ENCODE results near the gene PIAS1.
"Not testable (repeated sequence)": the region's sequence is repeated elsewhere in the genome, so short reads cannot be mapped to it uniquely, and the experiment has no call there.

PIAS1 gene

DNA sequence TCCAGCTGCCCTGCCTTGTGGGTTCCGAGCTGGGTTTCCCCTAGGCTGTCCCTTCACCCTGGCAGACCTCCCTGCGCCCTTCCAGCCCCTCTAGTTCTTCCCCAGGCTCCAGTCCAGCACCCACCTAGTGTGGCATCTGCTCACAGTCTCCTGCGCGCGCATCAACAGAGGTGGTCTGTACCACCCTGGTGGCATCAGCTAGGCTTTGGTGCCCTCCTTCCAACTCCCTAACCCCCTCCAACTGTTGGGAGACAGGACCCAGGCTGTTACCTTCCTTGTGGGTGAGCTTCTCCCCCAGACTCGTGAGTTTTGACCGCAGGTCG lies 143.0 kb downstream of the PIAS1 start:
- Mint-ChIP-seq H3K27ac (ENCODE audit: low read depth) (peak overlapping the region; percentile 81), H3K36me3 (ENCODE audit: insufficient read depth) (peaks cover 25% of the 10 kb centered on the region), H3K4me1 (no peaks in the 10 kb centered on the region), H3K27me3 (no peaks in the 10 kb centered on the region), H3K9me3 (no peaks in the 10 kb centered on the region), H3K4me3 (no peak overlapping the region)
- no peak for ATAC-seq (replicated peaks; ENCODE audit: extremely low read depth, poor library complexity, severe bottlenecking)
- no peak for DNase-seq (ENCODE audit: low spot score in 2 of 2)

DNA sequence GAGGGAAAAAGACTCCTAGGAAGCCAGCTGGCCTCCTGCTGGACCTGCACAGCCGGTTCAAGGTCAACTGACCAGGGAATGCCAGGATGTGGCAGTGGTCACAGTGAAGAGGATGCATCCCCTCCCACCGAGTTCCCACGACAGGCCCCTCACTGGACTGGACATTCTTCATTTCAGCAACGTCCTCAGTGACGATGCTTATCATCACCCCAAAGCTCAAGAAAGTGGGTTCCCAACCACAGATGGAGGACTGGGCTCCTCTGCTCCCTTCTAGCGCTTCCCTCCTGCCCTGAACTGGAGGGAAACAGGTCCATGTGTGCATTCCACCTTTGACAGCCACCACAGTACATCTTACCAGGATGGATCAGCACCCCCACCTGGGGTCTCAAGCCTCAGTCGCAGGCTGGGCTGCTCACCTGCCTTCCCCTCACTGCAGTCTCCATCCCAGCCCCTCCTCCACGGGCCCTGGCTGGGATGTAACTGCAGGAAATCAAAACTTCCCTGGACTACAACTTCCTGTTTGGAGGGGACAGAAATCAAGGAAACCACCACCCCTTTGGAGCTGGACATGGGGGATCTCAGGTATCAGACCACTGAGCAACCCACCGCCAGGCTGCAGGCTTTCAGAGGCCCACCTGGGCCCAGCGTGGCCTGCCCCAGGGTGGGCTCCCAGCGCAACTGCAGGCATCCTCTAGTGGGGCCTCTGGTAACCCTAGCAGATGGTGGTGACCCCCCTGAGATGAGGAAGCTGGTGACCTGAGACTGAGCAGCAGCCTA lies 143.7 kb downstream of the PIAS1 start:
- Mint-ChIP-seq H3K9me3 (no peaks in the 10 kb centered on the region), H3K36me3 (ENCODE audit: insufficient read depth) (peaks cover 22% of the 10 kb centered on the region), H3K4me1 (no peaks in the 10 kb centered on the region), H3K27ac (ENCODE audit: low read depth) (peak overlapping the region; percentile 81), H3K4me3 (no peak overlapping the region), H3K27me3 (no peaks in the 10 kb centered on the region)
- no peak for DNase-seq (ENCODE audit: low spot score in 2 of 2)
- no peak for ATAC-seq (replicated peaks; ENCODE audit: extremely low read depth, poor library complexity, severe bottlenecking)

DNA sequence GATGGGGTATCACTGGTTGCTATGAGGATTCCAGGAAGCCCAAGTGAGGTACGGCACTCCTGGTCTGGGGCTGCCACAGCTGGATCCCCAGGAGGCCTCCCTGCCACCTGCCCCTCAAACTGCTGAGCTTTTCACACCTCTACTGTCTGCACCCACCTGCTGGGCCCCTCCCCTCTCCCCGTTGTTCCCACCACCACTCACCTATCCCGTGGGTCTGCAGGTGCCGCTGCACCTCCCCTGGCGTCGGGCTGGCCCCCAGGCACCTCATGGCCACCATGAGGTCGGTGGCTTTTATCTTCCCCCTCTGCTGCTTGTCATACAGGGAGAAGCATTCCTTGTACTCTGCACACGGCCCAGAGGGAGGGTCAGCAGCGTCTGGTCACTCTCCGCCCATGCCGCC lies 145.2 kb downstream of the PIAS1 start:
- no peak for ATAC-seq (replicated peaks; ENCODE audit: extremely low read depth, poor library complexity, severe bottlenecking)
- Mint-ChIP-seq H3K27ac (ENCODE audit: low read depth) (no peak overlapping the region), H3K9me3 (no peaks in the 10 kb centered on the region), H3K27me3 (no peaks in the 10 kb centered on the region), H3K36me3 (ENCODE audit: insufficient read depth) (peaks cover 11% of the 10 kb centered on the region), H3K4me1 (no peaks in the 10 kb centered on the region), H3K4me3 (no peak overlapping the region)
- no peak for DNase-seq (ENCODE audit: low spot score in 2 of 2)

DNA sequence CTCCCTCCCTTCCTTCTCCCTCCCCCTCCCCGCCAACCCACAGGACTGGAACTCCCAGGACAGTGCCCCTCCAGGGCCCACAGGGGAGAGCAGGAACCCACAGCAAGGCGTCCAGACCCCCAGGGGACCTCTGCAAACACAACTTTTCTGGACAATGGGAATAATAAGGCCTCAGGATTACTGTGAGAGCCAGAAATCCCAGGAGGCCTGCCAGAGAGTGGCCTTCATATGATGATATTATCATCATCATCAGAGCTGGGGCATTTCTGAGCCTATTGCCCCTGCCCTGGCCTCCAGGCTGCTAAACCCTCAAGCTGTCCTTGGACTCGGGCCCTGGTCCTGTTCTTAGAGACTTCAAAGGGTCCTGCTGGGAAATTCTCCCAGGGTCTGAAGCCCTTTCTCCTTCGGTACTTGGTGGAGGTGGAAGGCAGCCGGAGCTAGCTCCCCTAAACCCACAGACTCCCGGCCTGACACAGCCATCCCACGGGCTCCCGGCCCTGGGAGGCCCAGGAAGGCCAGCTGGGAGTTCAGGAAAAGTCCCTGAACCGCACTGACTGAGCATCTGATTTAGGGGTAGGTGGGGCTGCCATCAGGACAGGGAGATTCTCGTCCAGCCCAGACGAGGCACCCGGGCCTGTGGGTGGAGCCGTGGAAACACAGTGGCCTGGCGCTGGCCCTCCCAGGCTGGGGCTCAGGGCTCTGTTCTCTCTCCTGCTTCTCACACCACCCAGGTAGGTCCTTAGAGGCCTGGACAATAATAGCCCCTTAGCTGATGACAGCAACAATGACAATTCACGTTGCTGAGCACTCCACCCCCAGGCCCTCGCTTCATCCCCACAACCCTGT lies 146.1 kb downstream of the PIAS1 start:
- no peak for ATAC-seq (replicated peaks; ENCODE audit: extremely low read depth, poor library complexity, severe bottlenecking)
- no peaks in the 10 kb centered on the region for H3K27me3 Mint-ChIP-seq

DNA sequence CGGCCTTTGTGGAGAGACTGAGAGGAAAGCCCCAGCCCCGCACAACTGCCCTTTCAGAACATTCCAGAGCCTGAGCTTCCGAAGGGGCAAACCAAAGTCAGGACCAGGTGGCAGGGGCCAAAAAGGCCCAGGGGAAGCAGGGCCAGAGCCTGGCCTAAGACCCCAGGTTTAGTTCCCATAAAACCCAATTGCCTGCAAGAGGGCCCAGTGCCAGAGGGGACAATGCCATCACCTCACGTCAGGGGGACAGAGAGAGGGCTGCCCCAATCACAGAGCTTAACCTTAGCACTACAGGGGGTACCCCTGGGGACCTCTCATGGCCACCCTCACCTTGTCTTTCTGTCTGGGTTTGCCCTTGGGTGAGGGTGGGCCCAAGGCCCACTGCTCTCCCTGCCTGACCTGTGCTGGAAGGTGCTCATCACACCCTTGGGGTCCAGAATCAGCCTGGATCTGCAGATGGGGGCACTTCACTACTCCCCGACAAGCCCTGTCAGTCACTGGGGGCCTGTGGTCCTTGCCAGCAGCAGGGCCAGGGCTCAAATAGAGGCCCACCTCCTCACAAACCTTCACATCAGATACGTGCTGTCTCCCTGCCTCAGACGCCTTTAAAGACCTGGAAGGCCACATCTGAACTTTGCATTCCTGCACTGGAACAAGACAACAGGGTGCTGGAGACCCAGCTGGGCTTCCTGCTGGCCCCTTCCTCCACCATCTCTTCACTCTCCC lies 147.2 kb downstream of the PIAS1 start:
- Mint-ChIP-seq H3K4me3 (no peak overlapping the region), H3K27ac (ENCODE audit: low read depth) (no peak overlapping the region), H3K9me3 (no peaks in the 10 kb centered on the region), H3K4me1 (no peaks in the 10 kb centered on the region), H3K27me3 (no peaks in the 10 kb centered on the region), H3K36me3 (ENCODE audit: insufficient read depth) (peaks cover 5% of the 10 kb centered on the region)
- DNase-seq (ENCODE audit: low spot score in 2 of 2) (no peak), ATAC-seq (replicated peaks; ENCODE audit: extremely low read depth, poor library complexity, severe bottlenecking) (no peak)

More for the DNA sequence above, 146.1 kb downstream of the PIAS1 start:
- Mint-ChIP-seq H3K27ac (ENCODE audit: low read depth) (no peak overlapping the region), H3K9me3 (no peaks in the 10 kb centered on the region), H3K4me1 (no peaks in the 10 kb centered on the region), H3K4me3 (no peak overlapping the region), H3K36me3 (ENCODE audit: insufficient read depth) (peaks cover 6% of the 10 kb centered on the region)
- no peak for DNase-seq (ENCODE audit: low spot score in 2 of 2)

DNA sequence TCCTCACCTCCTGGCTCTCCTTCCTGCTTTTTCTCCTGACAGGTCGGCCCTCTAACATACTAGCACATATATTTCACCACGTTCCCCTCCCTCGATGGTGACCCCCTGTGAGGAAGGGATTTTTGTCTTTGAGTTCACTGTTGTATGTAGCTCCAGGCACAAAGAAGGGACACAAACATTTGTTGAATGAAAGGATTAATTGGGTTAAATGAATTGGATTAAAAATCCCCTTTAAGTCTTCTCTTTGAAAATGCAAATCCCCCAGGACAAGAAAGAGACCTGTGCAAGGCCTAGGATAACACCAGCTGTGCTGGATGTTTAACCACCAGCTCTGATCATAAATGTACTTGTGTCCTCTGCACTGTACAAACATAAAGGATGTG lies 147.8 kb downstream of the PIAS1 start:
- no peak overlapping the region for H3K27ac Mint-ChIP-seq (ENCODE audit: low read depth)
- H3K4me3 Mint-ChIP-seq: no peak overlapping the region
- no peak for DNase-seq (ENCODE audit: low spot score in 2 of 2)
- H3K27me3 Mint-ChIP-seq: no peaks in the 10 kb centered on the region
- no peak for ATAC-seq (replicated peaks; ENCODE audit: extremely low read depth, poor library complexity, severe bottlenecking)
- no peaks in the 10 kb centered on the region for H3K4me1 Mint-ChIP-seq
- peaks cover 5% of the 10 kb centered on the region for H3K36me3 Mint-ChIP-seq (ENCODE audit: insufficient read depth)
- no peaks in the 10 kb centered on the region for H3K9me3 Mint-ChIP-seq

DNA sequence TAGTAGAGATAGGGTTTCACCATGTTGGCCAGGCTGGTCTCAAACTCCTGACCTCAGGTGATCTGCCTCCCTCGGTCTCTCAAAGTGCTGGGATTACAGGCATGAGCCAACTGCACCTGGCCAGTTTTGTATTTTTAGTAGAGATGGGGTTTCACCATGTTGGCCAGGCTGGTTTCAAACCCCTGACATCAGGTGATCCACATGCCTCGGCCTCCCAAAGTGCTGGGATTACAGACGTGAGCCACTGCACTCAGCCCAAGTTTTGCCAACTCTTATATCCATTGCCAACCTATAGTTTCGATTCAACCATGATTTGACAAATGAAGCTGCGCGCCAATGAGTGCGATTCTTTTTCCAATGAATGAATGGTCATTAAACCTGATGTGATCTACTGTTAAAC lies 148.9 kb downstream of the PIAS1 start:
- DNase-seq (ENCODE audit: low spot score in 2 of 2); H3K36me3 Mint-ChIP-seq (ENCODE audit: insufficient read depth); H3K27ac Mint-ChIP-seq (ENCODE audit: low read depth); H3K27me3 Mint-ChIP-seq; H3K9me3 Mint-ChIP-seq; H3K4me3 Mint-ChIP-seq; H3K4me1 Mint-ChIP-seq; ATAC-seq (replicated peaks; ENCODE audit: extremely low read depth, poor library complexity, severe bottlenecking): not testable (repeated sequence)

DNA sequence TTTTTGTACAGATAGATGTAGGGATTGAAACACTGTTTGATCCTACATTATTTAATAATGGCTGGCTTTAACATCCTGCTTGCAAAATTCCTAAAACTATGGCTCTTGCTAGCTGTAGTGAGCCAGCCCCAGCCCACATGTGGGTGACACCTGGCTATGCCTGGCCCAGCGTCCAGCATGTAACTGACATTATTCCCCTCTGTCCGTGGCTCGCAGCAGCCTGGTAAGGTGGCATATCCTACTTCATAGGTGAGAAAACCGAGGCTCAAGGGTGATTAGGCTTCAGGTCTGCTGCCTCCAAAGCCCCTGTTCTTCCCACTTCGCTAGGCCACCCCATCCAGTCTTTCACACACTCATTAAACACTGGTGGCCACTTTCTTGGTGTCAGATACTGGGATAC lies 149.4 kb downstream of the PIAS1 start:
- H3K4me3 Mint-ChIP-seq: no peak overlapping the region
- H3K27me3 Mint-ChIP-seq: no peaks in the 10 kb centered on the region
- no peaks in the 10 kb centered on the region for H3K9me3 Mint-ChIP-seq
- H3K4me1 Mint-ChIP-seq: no peaks in the 10 kb centered on the region
- ATAC-seq (replicated peaks; ENCODE audit: extremely low read depth, poor library complexity, severe bottlenecking): no peak
- no peak overlapping the region for H3K27ac Mint-ChIP-seq (ENCODE audit: low read depth)
- peaks cover 5% of the 10 kb centered on the region for H3K36me3 Mint-ChIP-seq (ENCODE audit: insufficient read depth)
- DNase-seq (ENCODE audit: low spot score in 2 of 2): no peak

DNA sequence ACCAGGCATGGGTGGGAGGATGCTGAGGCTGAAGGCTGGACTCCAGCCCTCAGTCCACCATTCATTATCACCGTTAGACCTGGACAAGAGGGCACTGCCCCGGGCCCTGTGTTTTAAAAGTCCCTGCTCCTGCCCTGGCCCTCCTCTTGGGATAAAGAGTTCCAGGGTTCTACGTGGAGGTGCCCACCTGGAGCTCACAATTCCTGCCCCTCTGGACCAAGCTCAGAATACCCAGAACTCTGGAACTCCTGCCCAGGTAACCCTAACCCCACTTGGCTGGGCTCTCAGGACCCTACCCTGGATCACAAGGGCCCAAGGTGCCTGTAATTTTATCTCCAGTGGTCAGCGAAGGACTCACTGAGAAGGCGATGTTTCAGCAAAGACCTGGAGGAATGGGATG lies 149.8 kb downstream of the PIAS1 start:
- peaks cover 5% of the 10 kb centered on the region for H3K36me3 Mint-ChIP-seq (ENCODE audit: insufficient read depth)
- DNase-seq (ENCODE audit: low spot score in 2 of 2) (no peak), ATAC-seq (replicated peaks; ENCODE audit: extremely low read depth, poor library complexity, severe bottlenecking) (no peak)
- no peaks in the 10 kb centered on the region for H3K27me3 Mint-ChIP-seq
- H3K27ac Mint-ChIP-seq (ENCODE audit: low read depth): no peak overlapping the region
- peaks cover 4% of the 10 kb centered on the region for H3K4me1 Mint-ChIP-seq
- no peaks in the 10 kb centered on the region for H3K9me3 Mint-ChIP-seq
- H3K4me3 Mint-ChIP-seq: no peak overlapping the region

DNA sequence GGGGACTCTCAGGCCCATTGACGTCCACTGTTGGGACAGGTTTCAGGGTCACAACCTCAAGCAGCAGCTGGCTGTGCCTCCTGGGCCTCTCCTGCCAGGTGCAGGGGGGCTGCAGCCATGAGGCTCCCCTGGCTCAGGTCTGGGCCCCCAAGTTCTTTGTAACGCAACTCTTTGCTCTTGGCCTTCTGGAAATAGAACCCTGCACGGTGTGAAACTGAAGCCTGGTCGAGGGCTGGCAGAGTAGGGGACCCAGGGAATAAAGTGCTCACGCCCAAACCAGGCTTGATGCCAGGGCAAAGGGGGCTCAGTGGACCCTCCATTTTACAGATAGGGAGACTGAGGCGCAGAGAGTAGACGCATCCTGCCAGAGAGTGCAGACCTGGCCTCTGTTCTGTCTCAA lies 150.2 kb downstream of the PIAS1 start:
- peaks cover 4% of the 10 kb centered on the region for H3K4me1 Mint-ChIP-seq
- H3K27me3 Mint-ChIP-seq: no peaks in the 10 kb centered on the region
- H3K4me3 Mint-ChIP-seq: no peak overlapping the region
- H3K27ac Mint-ChIP-seq (ENCODE audit: low read depth): no peak overlapping the region
- no peaks in the 10 kb centered on the region for H3K9me3 Mint-ChIP-seq
- H3K36me3 Mint-ChIP-seq (ENCODE audit: insufficient read depth): peaks cover 6% of the 10 kb centered on the region
- ATAC-seq (replicated peaks; ENCODE audit: extremely low read depth, poor library complexity, severe bottlenecking): no peak
- DNase-seq (ENCODE audit: low spot score in 2 of 2): no peak

DNA sequence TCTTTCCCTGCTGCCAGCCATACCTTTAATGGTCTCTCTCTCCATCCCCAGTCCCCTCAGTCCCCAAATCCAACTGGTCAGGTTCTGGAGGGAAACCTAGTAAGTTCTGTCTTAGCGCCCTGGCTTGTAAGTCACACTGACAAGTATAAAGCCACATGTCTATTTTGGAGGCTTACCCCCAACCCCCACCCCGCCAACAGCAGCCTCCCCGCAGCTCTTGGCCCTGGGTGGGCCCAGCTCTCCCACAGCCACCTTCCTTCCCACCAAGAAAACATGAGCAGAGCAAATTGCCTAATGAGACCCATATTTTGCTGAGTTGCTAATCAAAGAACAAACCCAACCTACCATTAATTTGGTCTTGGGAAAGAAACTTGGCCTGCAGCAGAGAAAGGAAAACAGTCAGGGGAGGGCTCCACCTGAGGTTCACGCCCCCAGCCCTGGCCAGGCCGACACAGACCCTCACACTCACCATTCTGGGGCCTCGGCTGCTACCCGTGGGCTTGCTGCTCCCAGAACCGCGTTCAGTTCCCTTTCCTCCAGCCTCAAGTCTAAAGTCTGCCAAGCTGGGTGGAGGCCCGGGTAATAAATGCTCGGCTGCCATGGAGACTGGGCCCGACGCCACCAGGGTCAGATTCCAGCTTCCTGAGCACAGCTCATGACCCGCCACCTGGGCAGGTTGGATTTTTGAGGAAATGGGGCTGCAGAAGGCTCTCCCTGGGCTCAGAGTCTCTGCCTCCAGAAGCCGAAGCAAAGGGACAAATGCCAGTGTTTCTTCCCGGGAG lies 150.9 kb downstream of the PIAS1 start, which contains the start of gene CALML4:
Gene CALML4 (minus strand): TSS at position 557 of the 782 bp plus-strand sequence. CDS start 85 bp downstream, at position 472.
- peaks cover 6% of the 10 kb centered on the region for H3K36me3 Mint-ChIP-seq (ENCODE audit: insufficient read depth)
- H3K27me3 Mint-ChIP-seq: no peaks in the 10 kb centered on the region
- DNase-seq (ENCODE audit: low spot score in 2 of 2) (no peak), ATAC-seq (replicated peaks; ENCODE audit: extremely low read depth, poor library complexity, severe bottlenecking) (no peak)
- H3K27ac Mint-ChIP-seq (ENCODE audit: low read depth): no peak within 1 kb of the TSS
- no peaks in the 10 kb centered on the region for H3K9me3 Mint-ChIP-seq
- no peak within 1 kb of the TSS for H3K4me3 Mint-ChIP-seq
- H3K4me1 Mint-ChIP-seq: peaks cover 9% of the 10 kb centered on the region

DNA sequence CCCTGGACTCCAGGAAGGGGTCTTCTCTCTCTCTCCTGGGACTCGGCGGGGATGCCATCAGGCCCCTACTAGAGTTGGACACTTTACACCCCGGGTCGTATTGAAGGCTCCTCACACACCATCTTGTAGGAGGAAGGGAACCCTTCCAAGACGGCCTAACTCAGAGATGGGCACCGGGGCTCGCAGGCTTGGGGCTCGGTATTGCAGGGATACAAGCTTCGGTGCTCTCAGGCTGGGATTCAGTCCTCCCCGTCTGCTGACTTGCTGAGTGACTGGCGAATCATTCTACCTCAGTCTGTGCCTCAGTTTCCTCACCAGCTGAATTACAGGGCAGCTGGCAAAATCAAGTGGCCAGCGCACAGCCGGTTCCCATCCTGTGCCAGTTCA lies 151.4 kb downstream of the PIAS1 start:
- ATAC-seq (replicated peaks; ENCODE audit: extremely low read depth, poor library complexity, severe bottlenecking) (no peak), DNase-seq (ENCODE audit: low spot score in 2 of 2) (no peak)
- H3K9me3 Mint-ChIP-seq: no peaks in the 10 kb centered on the region
- H3K36me3 Mint-ChIP-seq (ENCODE audit: insufficient read depth): peaks cover 5% of the 10 kb centered on the region
- H3K27ac Mint-ChIP-seq (ENCODE audit: low read depth): no peak overlapping the region
- peaks cover 9% of the 10 kb centered on the region for H3K4me1 Mint-ChIP-seq
- no peak overlapping the region for H3K4me3 Mint-ChIP-seq
- no peaks in the 10 kb centered on the region for H3K27me3 Mint-ChIP-seq
